IMR-90 (cell line): ENCODE measurements around the gene ST6GALNAC3. TPM values are rescaled to one million over a fixed set of nuclear protein-coding genes. Genes with fewer than 3 reads are reported as not detected.

Source experiments
- ATAC-seq: fragments of 200-7000 bp; cut with Tn5 transposase; 2 replicates; pipeline ENCODE4 v1.9.1; 2020; ENCODE audit warnings: low read depth, mild to moderate bottlenecking, moderate library complexity
- BruUV-seq: library from RNA; stranded (reverse); fragments of 400-500 nt; replicated peaks from 2 replicates; lab custom pipeline; 2021; lab: Mats Ljungman, UMichigan
- CTCF ChIA-PET: fragments of 300-600 bp; formaldehyde crosslinking; extraction: SDS; loops from one replicate; lab custom pipeline; 2021; ENCODE audit warnings: antibody characterized with exemption; lab: Yijun Ruan, JAX
- POLR2A ChIA-PET: fragments of 300-600 bp; sonication (Branson Sonifier 250); formaldehyde crosslinking; loops from one replicate; lab custom pipeline; 2022; ENCODE audit warnings: antibody characterized with exemption; ENCODE audit not compliant: unreplicated experiment; lab: Charles Lee
- DNase-seq: peaks from one replicate; pipeline ENCODE4 v3.0.0; 2013
- H2AFZ ChIP-seq: replicated peaks from 2 replicates; pipeline ENCODE3; 2013; ENCODE audit warnings: low read length, mild to moderate bottlenecking; ENCODE audit not compliant: poor library complexity
- H2AK5ac ChIP-seq: 2 replicates; pipeline ENCODE4 v1.6.1; 2013; ENCODE audit warnings: low read depth, low read length, inconsistent platforms
- H2AK9ac ChIP-seq: replicated peaks from 2 replicates; pipeline ENCODE3; 2013; ENCODE audit warnings: mild to moderate bottlenecking, low read depth, low read length, moderate library complexity; ENCODE audit not compliant: poor library complexity
- H2BK120ac ChIP-seq: 2 replicates; pipeline ENCODE4 v1.6.1; 2013; ENCODE audit warnings: low read depth, low read length, inconsistent platforms
- H2BK15ac ChIP-seq: 3 replicates; pipeline ENCODE4 v1.6.1; 2013; ENCODE audit warnings: low read depth, low read length, inconsistent platforms
- H2BK20ac ChIP-seq: 2 replicates; pipeline ENCODE4 v1.6.1; 2013; ENCODE audit warnings: low read depth, mild to moderate bottlenecking, inconsistent platforms, low read length, moderate library complexity
- H2BK5ac ChIP-seq: 2 replicates; pipeline ENCODE4 v1.6.1; 2013; ENCODE audit warnings: mild to moderate bottlenecking, low read depth, low read length, inconsistent platforms; ENCODE audit not compliant: poor library complexity, severe bottlenecking
- H3K14ac ChIP-seq: replicated peaks from 2 replicates; pipeline ENCODE4 v1.6.1; 2013; ENCODE audit warnings: low read depth, low read length, inconsistent platforms
- H3K18ac ChIP-seq: 2 replicates; pipeline ENCODE4 v1.6.1; 2013; ENCODE audit warnings: low read depth, low read length, control low read depth
- H3K23ac ChIP-seq: 2 replicates; pipeline ENCODE4 v1.6.1; 2013; ENCODE audit warnings: low read depth, low read length, inconsistent platforms
- H3K27ac ChIP-seq: 2 replicates; pipeline ENCODE4 v1.5.1; 2013; ENCODE audit warnings: mild to moderate bottlenecking, control low read depth, low read length; ENCODE audit not compliant: insufficient read depth
- H3K27me3 ChIP-seq: 2 replicates; pipeline ENCODE4 v1.6.1; 2013; ENCODE audit warnings: low read length; ENCODE audit not compliant: control insufficient read depth, insufficient read depth
- H3K36me3 ChIP-seq: 2 replicates; pipeline ENCODE4 v1.6.1; 2013; ENCODE audit warnings: low read length, mixed read lengths; ENCODE audit not compliant: control insufficient read depth, insufficient read depth
- H3K4ac ChIP-seq: 2 replicates; pipeline ENCODE4 v1.6.1; 2013; ENCODE audit warnings: low read depth, low read length, inconsistent platforms
- H3K4me1 ChIP-seq: 2 replicates; pipeline ENCODE4 v1.6.1; 2013; ENCODE audit warnings: low read length, mixed read lengths; ENCODE audit not compliant: control insufficient read depth, insufficient read depth
- H3K4me2 ChIP-seq: 2 replicates; pipeline ENCODE4 v1.6.1; 2013; ENCODE audit warnings: low read depth, mild to moderate bottlenecking, control low read depth, low read length, moderate library complexity
- H3K4me3 ChIP-seq: 2 replicates; pipeline ENCODE4 v1.5.1; 2013; ENCODE audit warnings: low read depth, mild to moderate bottlenecking, control low read depth, low read length, moderate library complexity; ENCODE audit not compliant: insufficient read depth
- H3K56ac ChIP-seq: 2 replicates; pipeline ENCODE4 v1.6.1; 2013; ENCODE audit warnings: low read length, inconsistent platforms; ENCODE audit not compliant: insufficient read depth; ENCODE audit errors: extremely low read depth
- H3K79me1 ChIP-seq, 2 experiments: 2 replicates each; pipeline ENCODE4 v1.6.1; 2013; ENCODE audit warnings: low read length in 2 of 2, inconsistent platforms in 1 of 2, low read depth in 1 of 2
- H3K9ac ChIP-seq: 2 replicates; pipeline ENCODE4 v1.6.1; 2013; ENCODE audit warnings: low read depth, low read length, control low read depth
- H3K9me1 ChIP-seq: 2 replicates; pipeline ENCODE4 v1.6.1; 2013; ENCODE audit warnings: low read length, inconsistent platforms; ENCODE audit not compliant: insufficient read depth
- H3K9me3 ChIP-seq: 2 replicates; pipeline ENCODE4 v1.6.1; 2013; ENCODE audit warnings: low read length; ENCODE audit not compliant: control insufficient read depth, insufficient read depth
- H4K20me1 ChIP-seq: 2 replicates; pipeline ENCODE4 v1.6.1; 2013; ENCODE audit warnings: low read length, inconsistent platforms; ENCODE audit not compliant: insufficient read depth
- H4K5ac ChIP-seq: 2 replicates; pipeline ENCODE4 v1.6.1; 2013; ENCODE audit warnings: mild to moderate bottlenecking, low read depth, low read length, control low read depth
- H4K8ac ChIP-seq, 2 experiments: 2 replicates each; pipeline ENCODE4 v1.6.1; 2013; ENCODE audit warnings: low read depth in 2 of 2, low read length in 2 of 2, control low read depth in 1 of 2, inconsistent platforms in 1 of 2
- H4K91ac ChIP-seq: 2 replicates; pipeline ENCODE4 v1.6.1; 2013; ENCODE audit warnings: low read depth, low read length, inconsistent platforms; ENCODE audit not compliant: insufficient read depth
- BHLHE40 ChIP-seq: fragments of 150-350 bp; IDR thresholded peaks from 2 replicates; pipeline ENCODE4 v1.6.1; 2016; ENCODE audit warnings: mild to moderate bottlenecking, low read depth, low read length
- CEBPB ChIP-seq: IDR thresholded peaks from 2 replicates; pipeline ENCODE4 v1.6.1; 2012; ENCODE audit warnings: low read depth, low read length, improper control_type of control experiment
- CHD1 ChIP-seq: IDR thresholded peaks from 2 replicates; pipeline ENCODE4 v1.6.1; 2012; ENCODE audit warnings: low read depth, low read length, improper control_type of control experiment
- FOS ChIP-seq: fragments of 150-350 bp; IDR thresholded peaks from 2 replicates; pipeline ENCODE4 v1.6.1; 2016; ENCODE audit warnings: low read depth, low read length
- MAFK ChIP-seq: IDR thresholded peaks from 2 replicates; pipeline ENCODE4 v1.6.1; 2012; ENCODE audit warnings: low read depth, low read length, improper control_type of control experiment
- NFE2L2 ChIP-seq: fragments of 150-350 bp; IDR thresholded peaks from 2 replicates; pipeline ENCODE4 v1.6.1; 2016; ENCODE audit warnings: low read depth, mild to moderate bottlenecking, low read length
- RFX5 ChIP-seq: IDR thresholded peaks from 2 replicates; pipeline ENCODE4 v1.8.0; 2012; ENCODE audit warnings: low read depth, mild to moderate bottlenecking, low read length, moderate library complexity
- WGBS, 2 experiments: methylation state at CpG; one replicate each; pipeline versions ENCODE4 v1.1.5 to v1.1.7; 2013; ENCODE audit warnings: missing lambda C conversion rate in 2 of 2; ENCODE audit not compliant: insufficient read length in 1 of 2; ENCODE audit errors: extremely low coverage in 2 of 2; 5-methylcytosine and 5-hydroxymethylcytosine counted together
- dilution Hi-C: fragments of 300-500 bp; cut with HindIII; formaldehyde crosslinking; loops from one replicate; pipeline ENCODE4 v1.14.3; 2018; ENCODE audit warnings: low sequenced_read_pairs; ENCODE audit not compliant: unreplicated experiment
- in situ Hi-C: fragments of 300-500 bp; cut with MboI; formaldehyde crosslinking; loops from 3 replicates; pipeline ENCODE4 v1.14.3; 2019; ENCODE audit warnings: low sequenced_read_pairs, inconsistent platforms, mixed read lengths
- intact Hi-C: fragments of 100-400 bp; cut with micrococcal nuclease; formaldehyde crosslinking; loops from 2 replicates; pipeline ENCODE4 v1.10.0; 2022
- polyA plus RNA-seq, 3 experiments: library from polyadenylated mRNA; depleted of rRNA; stranded (reverse); fragments of >200 nt; gene quantifications; 2 replicates each; pipeline ENCODE4 v1.2.3, GENCODE V29; 2012; ENCODE audit warnings: low replicate concordance in 1 of 3
- total RNA-seq: library from RNA; depleted of rRNA; stranded (reverse); fragments of >200 nt; gene quantifications from 2 replicates; pipeline ENCODE4 v1.2.3, GENCODE V29; 2012
- TF ChIP-seq, protein P1 (sequence below): fragments of 150-350 bp; IDR thresholded peaks from 2 replicates; pipeline ENCODE4 v1.6.1; 2016; ENCODE audit warnings: low read depth, mild to moderate bottlenecking, low read length, moderate library complexity, borderline replicate concordance
- TF ChIP-seq, protein P2 (sequence below): conservative IDR thresholded peaks from 2 replicates; pipeline ENCODE4 v1.5.1; 2012; ENCODE audit warnings: mild to moderate bottlenecking, low read depth, low read length, improper control_type of control experiment

Gene ST6GALNAC3
- total and polyA plus RNA-seq, 2 of the 4 experiments (the other 2 are of a cell fraction): 0.65 to 1.3 TPM

DNA sequence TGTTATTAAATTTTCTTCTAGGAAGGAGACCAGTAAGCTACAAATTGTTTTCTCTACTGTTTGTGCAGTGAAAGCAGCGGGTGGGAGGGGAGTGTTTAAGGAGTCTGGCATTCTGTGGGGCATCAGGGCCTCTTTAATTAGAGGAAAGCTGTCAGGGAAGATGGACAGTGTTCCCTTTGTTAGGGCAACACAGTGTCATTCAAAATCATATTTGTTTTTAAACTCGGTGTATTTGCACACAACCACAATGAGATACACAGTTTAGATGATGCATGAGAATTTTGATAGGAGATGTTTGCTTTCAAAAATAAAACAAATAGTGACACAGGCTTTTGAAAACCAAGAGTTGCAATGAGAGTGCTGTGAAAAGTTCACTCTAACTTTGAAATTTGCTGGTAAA, 15.1 kb upstream of the ST6GALNAC3 start:
- no peak overlapping the region for H3K4ac ChIP-seq
- H3K14ac ChIP-seq: no peak overlapping the region
- ChIA-PET CTCF (no interaction called here), POLR2A (no interaction called here)
- H3K4me1 ChIP-seq: no peaks in the 10 kb centered on the region
- no peaks in the 10 kb centered on the region for H3K9me3 ChIP-seq
- no peak overlapping the region for H4K91ac ChIP-seq
- no peaks in the 10 kb centered on the region for H3K36me3 ChIP-seq
- H3K56ac ChIP-seq: no peak overlapping the region
- intact Hi-C loops (no loop called here), dilution Hi-C loops (no loop called here), in situ Hi-C loops (no loop called here)
- no peak overlapping the region for H2BK15ac ChIP-seq
- H3K9me1 ChIP-seq: no peaks in the 10 kb centered on the region
- no peak overlapping the region for H3K27ac ChIP-seq
- H3K18ac ChIP-seq: no peak overlapping the region
- H2BK120ac ChIP-seq: no peak overlapping the region
- H3K27me3 ChIP-seq: no peaks in the 10 kb centered on the region; the same call in 1 of the 2 replicates
- no peak overlapping the region for H4K5ac ChIP-seq
- TF ChIP-seq CEBPB (no peak), RFX5 (no peak), NFE2L2 (no peak), FOS (no peak), CHD1 (no peak), MAFK (no peak), BHLHE40 (no peak)
- TF ChIP-seq, protein P1, sequence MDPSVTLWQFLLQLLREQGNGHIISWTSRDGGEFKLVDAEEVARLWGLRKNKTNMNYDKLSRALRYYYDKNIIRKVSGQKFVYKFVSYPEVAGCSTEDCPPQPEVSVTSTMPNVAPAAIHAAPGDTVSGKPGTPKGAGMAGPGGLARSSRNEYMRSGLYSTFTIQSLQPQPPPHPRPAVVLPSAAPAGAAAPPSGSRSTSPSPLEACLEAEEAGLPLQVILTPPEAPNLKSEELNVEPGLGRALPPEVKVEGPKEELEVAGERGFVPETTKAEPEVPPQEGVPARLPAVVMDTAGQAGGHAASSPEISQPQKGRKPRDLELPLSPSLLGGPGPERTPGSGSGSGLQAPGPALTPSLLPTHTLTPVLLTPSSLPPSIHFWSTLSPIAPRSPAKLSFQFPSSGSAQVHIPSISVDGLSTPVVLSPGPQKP: no peak
- TF ChIP-seq, protein P2, sequence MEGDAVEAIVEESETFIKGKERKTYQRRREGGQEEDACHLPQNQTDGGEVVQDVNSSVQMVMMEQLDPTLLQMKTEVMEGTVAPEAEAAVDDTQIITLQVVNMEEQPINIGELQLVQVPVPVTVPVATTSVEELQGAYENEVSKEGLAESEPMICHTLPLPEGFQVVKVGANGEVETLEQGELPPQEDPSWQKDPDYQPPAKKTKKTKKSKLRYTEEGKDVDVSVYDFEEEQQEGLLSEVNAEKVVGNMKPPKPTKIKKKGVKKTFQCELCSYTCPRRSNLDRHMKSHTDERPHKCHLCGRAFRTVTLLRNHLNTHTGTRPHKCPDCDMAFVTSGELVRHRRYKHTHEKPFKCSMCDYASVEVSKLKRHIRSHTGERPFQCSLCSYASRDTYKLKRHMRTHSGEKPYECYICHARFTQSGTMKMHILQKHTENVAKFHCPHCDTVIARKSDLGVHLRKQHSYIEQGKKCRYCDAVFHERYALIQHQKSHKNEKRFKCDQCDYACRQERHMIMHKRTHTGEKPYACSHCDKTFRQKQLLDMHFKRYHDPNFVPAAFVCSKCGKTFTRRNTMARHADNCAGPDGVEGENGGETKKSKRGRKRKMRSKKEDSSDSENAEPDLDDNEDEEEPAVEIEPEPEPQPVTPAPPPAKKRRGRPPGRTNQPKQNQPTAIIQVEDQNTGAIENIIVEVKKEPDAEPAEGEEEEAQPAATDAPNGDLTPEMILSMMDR: no peak
- H4K20me1 ChIP-seq: no peaks in the 10 kb centered on the region
- no peak for ATAC-seq
- BruUV-seq: no TSS peak
- H2AK5ac ChIP-seq: no peak overlapping the region
- H2BK20ac ChIP-seq: no peak overlapping the region
- no peak overlapping the region for H2BK5ac ChIP-seq
- no peak overlapping the region for H2AFZ ChIP-seq
- no peak overlapping the region for H4K8ac ChIP-seq
- H3K23ac ChIP-seq: no peak overlapping the region
- no CpG with 5 or more reads among the region's 2 CpGs for WGBS, 2 experiments
- H2AK9ac ChIP-seq: no peak overlapping the region
- no peak overlapping the region for H3K4me3 ChIP-seq
- no peaks in the 10 kb centered on the region for H3K79me1 ChIP-seq
- no peak for DNase-seq
- no peak overlapping the region for H3K4me2 ChIP-seq
- no peak overlapping the region for H3K9ac ChIP-seq
